NCI-H1417 treated with DMSO at 0.1 percent for 48 hours (cell line): ENCODE results near the gene PSMF1.
A peak's percentile ranks its signal among the peaks of the same experiment; 100 is the strongest.

Experiments used
- DNase-seq: peaks from one replicate; lab custom pipeline; 2025; lab: John Stamatoyannopoulos, UW

Gene PSMF1, protein sequence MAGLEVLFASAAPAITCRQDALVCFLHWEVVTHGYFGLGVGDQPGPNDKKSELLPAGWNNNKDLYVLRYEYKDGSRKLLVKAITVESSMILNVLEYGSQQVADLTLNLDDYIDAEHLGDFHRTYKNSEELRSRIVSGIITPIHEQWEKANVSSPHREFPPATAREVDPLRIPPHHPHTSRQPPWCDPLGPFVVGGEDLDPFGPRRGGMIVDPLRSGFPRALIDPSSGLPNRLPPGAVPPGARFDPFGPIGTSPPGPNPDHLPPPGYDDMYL

DNA sequence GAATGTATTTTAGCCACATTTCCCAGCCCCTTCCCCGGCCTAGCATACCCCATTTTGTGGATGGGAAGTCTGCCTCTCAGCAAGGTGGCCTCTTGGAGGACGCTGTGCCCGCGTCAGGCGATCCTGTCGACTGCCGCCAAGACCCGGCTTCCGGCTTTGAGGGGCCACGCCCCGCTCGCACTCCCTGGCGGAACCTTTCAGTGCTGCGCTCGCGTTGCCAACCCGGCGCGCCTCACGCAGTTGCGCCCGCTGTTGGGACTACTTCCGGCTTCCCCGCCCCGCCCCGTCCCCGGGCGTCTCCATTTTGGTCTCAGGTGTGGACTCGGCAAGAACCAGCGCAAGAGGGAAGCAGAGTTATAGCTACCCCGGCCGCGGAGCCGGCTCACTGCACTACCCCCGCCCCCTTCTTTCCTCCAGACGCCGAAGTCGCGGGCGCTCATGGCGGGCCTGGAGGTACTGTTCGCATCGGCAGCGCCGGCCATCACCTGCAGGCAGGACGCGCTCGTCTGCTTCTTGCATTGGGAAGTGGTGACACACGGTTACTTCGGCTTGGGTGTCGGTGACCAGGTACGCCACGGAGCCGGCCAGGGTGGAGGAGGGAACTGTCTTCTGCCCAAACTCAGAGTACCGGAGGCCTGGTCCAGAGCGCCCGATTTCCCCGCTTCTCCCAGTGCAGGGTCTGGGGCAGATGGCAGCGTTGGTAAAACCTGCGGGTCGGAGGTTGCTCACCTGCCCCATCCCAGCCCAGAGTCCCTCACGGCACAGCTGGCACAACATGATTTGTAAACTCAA, at the start of gene PSMF1:
TSS of gene PSMF1 (plus strand) at position 267 of the 792 bp plus-strand sequence. CDS start at position 439, 172 bp downstream.
- DNase-seq = peak; percentile 80

GRCh38 chr20:1072258-1072657, 46.1 kb upstream of the PSMF1 start:
- DNase-seq = no peak

DNA sequence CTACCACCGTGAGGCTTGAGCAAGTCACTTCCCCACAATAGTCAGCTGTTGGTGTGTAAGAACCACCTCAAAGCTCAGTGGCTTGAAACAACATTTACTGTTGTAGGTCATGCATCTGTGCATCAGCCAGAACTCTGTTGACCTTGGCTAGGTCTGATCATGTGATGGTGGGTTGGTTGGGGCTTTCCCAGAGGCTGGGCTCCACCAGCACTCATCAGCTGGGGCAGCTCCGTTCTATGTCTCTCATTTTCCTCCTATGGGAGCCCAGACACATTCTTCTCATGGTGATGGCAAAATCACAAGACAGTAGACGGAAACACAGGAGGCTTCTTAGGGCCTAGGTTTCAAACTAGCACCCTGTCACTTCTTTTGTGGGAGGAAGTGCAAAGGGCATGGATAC, 42.8 kb upstream of the PSMF1 start:
- DNase-seq = no peak

DNA sequence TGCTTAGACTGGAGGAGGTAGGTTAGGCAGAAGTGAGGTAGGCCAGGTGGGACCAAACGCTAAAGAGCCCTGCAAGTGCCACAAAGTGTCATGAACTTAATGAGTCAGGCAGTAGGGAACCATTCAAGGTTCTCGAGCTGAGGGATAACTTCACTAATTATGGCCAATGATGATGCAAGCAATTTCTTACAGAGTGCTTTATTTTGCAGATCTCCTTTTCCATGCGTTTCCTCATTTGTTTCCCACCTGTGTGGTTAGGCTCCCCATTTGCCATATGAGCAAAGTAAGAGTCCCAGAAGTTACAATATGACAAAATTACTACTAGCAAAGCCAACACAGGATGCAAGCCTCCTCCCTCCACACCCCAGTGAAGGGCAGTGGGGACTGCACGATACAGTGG, 36.5 kb upstream of the PSMF1 start:
- no peak for DNase-seq

DNA sequence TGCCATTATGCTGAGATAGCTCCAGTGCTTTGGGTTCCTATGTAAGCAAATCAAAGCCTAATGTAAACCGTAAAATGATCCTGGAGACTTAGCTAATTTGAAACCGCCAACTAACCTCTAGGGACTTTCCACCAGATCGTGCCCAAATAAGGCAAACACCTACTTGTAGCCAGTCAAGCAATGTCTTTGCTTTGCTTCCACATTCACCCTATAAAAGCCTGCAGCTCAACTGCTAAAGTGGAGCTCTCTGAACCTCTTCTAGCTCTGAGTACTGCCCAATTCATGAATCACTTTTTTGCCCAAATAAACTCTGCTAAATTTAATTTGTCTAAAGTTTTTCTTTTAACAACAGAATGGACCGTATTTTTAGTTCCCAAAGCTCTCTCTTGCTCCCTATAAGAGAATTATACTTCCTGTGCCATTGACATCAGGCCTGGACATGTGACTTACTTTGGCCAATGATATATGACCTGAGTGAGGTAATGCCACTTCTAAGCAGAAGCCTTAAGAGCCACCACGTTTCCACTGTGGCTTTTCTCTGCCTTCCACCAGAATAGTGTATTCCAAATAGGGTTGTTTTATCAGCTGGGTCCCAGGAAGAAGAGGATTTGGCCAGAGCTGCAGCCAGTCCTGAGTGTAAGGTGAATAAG, 34.8 kb upstream of the PSMF1 start:
- DNase-seq = no peak

GRCh38 chr20:1085492-1086276, 32.7 kb upstream of the PSMF1 start:
- DNase-seq = no peak

DNA sequence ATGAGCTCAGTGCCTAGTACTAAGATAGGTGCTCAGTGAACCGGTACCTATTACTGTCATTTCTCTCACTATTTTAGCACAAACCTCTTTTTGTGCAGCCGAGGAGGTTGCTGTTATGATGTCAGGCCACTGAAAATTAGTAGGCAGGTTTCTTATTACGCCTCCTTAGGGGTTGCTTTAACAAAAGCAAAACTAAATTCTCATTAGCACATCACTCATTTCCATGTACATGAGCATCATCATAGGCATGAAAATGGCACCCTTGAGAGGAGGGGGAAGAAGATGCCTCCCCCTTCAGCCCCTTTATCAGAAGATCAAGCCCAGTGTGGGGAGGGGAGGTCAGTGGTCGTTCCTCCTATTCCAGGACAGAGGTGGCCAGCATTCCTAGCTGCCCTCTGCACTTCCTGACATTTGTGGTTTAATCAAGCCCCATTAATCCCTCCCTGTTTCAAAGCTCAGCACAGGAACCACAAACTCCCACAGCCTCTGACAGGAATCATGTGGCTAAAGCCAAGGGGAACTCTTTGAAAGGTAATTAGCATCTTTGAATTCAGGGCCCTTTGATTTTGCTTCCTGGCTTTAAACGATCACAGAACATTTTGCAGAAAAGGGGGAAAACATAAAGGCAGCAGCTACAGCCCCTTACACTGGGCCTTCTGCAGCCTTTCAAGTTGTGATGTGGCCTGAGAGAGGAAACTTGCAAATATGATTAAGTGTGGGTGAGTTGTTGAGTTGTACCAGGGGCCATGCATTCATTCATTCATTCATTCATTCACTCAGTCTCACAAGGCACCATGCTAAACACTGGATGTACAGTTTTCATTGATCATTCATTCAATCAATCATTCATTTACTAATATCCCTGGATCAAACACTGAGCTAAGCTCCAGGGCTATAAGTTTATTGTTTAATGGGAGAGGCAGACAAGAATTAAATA, 31.9 kb upstream of the PSMF1 start:
- DNase-seq = no peak

GRCh38 chr20:1087311-1087905, 31.0 kb upstream of the PSMF1 start:
- no peak for DNase-seq

GRCh38 chr20:1094751-1095150, 23.7 kb upstream of the PSMF1 start:
- DNase-seq = no peak

DNA sequence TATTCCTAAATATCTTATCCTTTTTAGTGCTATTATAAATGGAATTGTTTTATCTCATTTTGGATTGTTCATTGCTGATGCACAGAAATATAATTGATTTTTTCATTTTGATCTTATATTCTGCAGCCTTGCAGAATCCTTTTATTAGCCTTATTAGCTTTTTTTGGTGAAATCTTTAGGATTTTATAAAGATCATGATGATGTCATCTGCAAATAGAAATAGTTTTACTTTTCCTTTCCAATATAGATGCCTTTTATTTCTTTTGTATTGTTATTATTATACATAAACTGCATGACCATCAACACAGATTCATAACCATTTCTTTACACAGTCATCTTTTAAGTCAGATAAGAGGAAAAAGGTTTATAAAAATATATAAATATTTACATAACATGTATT, 16.9 kb upstream of the PSMF1 start:
- DNase-seq = no peak

DNA sequence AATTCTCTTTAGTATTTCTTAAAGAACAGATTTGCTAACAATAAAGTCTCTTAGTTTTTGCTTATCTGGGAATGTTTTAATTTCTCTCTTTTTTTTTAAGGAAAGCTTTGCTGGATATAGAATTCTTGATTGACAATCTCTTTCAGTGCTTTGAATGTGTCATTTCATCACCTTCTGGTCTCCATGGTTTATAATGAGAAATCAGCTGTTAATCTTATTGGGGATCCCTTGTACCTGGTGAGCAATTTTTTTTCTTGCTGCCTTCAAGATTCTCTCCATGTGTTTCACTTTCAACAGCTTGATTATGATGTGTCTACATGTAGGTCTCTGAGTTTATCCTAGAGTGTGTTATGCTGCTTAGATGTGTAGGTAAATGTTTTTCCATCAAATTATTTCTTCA, 16.4 kb upstream of the PSMF1 start:
- no peak for DNase-seq

DNA sequence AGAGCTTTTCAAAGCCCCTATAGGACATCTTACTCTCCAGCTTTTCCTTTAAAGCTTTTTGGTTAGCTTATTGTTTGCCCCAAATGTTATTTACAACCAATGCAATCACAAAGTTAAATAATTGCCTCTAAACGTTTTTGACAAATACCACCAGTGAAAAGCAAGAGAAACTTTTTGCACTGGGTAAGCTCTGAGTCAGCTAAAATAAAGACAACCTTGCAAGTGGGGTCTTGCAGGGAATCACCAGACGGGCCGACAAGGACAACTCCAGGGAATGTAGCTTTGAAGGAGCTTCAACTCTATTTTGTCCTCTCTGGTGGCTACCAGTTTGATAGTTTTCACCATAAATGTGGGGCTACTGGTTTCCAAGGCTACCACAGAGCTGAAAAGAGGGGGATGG, 14.7 kb upstream of the PSMF1 start:
- no peak for DNase-seq

DNA sequence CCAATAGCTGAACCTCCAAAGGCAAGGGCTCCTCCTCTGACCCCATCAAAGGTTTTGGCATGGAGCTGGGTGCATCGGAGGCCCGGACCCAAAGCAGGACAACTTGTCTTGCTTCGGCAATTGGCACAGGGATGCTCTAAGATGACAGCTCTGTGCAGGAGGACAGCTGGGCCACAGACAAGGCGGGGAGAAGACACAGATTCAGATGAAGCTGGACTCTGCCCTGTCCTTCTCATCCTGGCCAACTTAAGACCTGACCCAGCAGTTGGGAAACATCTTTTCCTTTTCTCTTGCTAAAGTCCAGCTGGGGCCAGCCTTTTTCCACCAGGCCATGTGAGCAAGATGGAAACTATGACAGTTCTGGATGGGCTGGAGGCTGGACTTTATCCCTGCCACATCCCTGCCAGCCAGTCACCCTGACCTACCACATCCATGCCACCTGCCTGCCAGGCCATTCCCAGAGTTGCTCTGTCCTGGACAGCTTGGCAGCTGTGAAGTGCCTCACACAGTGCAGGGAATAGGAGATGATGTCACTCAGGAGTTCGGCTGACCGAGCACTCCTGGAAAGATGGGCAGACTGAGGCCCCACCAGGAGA, 12.7 kb upstream of the PSMF1 start:
- no peak for DNase-seq

DNA sequence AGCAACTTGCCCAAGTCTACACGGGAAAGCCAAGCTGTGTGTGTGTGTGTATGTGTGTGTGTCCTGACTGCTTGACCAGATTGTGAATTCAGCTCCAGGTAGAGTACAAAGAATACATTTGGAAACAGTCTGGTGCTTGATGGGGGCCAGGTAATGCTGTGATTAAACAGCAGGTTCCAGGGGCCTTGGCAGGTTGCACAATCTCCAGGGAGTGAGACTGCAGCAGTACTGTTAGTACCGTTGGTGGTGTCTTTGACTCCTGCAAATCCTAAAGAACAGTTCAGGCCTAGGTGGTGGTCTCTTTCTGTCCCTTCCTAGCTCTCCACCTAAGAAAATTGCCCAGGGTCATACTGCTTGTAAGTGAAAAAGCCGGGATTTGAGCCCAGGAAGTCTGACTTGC, 11.2 kb upstream of the PSMF1 start:
- no peak for DNase-seq

DNA sequence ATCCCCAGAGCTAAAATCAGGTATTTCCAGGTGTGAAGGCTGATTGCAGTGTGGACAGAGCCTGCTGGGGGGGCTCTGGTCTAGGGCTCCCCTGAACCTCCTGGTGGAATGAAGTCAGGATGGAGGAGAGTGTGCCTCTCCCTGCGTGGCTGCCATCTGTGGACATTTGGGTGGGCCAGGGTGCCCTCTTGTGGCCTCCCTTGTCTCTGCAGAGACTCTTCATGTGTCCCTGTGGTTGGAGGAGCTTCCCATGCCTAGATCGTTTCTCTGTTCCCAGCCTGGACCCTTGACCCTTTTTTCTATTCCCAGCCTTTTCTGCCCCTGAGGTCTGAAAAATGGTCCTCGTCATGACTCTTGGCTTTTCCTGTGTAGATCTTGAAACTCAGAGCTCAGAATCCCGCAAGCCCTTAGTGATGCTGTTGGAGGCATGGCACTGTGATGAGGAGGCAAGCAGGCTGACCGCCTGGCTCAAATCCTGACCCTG, 9.9 kb upstream of the PSMF1 start:
- no peak for DNase-seq

- DNase-seq = no peak
Measured at GRCh38 chr20:1112908-1113307, 5.5 kb upstream of the PSMF1 start.

- DNase-seq = no peak
Measured at GRCh38 chr20:1118004-1118335, 432 bp upstream of the PSMF1 start.

DNA sequence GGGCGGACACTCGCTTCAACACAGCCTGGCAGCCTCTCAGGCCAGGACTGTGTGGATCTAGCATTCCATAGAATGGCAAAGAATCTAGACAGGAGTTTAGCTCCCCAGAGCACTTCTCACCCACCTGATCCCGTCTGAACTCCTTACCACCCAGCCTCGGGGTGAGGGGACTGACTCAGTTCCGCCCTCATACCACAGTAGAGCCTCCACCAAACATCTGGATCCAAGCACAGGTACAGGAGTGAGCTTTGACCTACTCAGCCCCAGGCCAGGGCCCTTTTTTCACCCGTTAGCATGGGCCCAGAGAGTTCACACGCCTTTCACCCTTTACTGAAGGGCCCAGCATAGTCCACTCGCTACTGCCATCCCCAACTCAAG, 715 bp downstream of the PSMF1 start:
- no peak for DNase-seq

- no peak for DNase-seq
Measured at GRCh38 chr20:1119524-1119923, 1.1 kb downstream of the PSMF1 start.

DNA sequence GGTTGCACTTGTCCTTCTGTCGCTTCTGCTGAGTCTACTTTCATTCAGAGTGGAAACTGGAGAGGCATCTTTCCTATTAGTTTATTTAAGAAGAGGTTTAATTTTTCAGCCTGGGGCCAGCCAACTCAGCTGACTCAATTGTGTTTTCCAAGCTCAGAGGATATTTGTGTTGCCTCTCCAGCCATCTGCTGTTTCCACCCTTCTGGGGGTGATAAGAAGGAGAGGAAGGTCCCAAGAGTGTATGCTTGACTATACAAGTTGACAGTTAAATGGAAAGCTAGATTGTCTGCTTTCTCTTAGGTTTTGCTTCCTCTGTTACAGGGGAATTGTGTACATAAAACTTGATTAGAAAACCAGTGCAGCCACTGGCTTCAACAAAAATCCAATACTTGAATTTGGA, 3.0 kb downstream of the PSMF1 start:
- DNase-seq = no peak
